GM10248 (cell line): Measurements from ENCODE around the gene ATXN7L2.

Experiments
- CTCF ChIA-PET: fragments of 300-600 bp; sonication (Branson Sonifier 250); formaldehyde crosslinking; extraction: SDS; loops from one replicate; lab custom pipeline; 2021; ENCODE audit warnings: antibody characterized with exemption; lab: Yijun Ruan, JAX
- POLR2A ChIA-PET: fragments of 350-650 bp; sonication (Branson Sonifier 250); formaldehyde crosslinking; extraction: SDS; loops from one replicate; lab custom pipeline; 2020; ENCODE audit warnings: antibody characterized with exemption; lab: Yijun Ruan, JAX
- DNase-seq: peaks from one replicate; pipeline ENCODE4 v3.0.0; 2012; ENCODE audit errors: extremely low spot score
- TF ChIP-seq, protein P1 (sequence below): IDR thresholded peaks from 2 replicates; pipeline ENCODE4 v1.5.1; 2012; ENCODE audit warnings: mild to moderate bottlenecking, low read depth; ENCODE audit errors: extremely low read depth, missing control alignments, control extremely low read depth

Gene ATXN7L2

GRCh38 chr1:109513110-109513710, 29.5 kb downstream of the ATXN7L2 start:
- ChIA-PET CTCF (interaction anchor here (19.3 to 43.8 kb wide), 2 partner anchors 18 to 21 kb away, joined by 406 to 1898 read pairs; partner anchors contain the start of genes CYB561D1 and GPR61), POLR2A (no interaction called here)
- no peak for DNase-seq
- TF ChIP-seq, protein P1, sequence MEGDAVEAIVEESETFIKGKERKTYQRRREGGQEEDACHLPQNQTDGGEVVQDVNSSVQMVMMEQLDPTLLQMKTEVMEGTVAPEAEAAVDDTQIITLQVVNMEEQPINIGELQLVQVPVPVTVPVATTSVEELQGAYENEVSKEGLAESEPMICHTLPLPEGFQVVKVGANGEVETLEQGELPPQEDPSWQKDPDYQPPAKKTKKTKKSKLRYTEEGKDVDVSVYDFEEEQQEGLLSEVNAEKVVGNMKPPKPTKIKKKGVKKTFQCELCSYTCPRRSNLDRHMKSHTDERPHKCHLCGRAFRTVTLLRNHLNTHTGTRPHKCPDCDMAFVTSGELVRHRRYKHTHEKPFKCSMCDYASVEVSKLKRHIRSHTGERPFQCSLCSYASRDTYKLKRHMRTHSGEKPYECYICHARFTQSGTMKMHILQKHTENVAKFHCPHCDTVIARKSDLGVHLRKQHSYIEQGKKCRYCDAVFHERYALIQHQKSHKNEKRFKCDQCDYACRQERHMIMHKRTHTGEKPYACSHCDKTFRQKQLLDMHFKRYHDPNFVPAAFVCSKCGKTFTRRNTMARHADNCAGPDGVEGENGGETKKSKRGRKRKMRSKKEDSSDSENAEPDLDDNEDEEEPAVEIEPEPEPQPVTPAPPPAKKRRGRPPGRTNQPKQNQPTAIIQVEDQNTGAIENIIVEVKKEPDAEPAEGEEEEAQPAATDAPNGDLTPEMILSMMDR = no peak

GRCh38 chr1:109514846-109515245, 31.1 kb downstream of the ATXN7L2 start:
- TF ChIP-seq, protein P1 = no peak
- DNase-seq = no peak
- ChIA-PET POLR2A (no interaction called here), CTCF (interaction anchor here (1.1 to 43.8 kb wide), 5 partner anchors 10 to 470 kb away, joined by 3 to 1898 read pairs (median 19); partner anchors contain the start of genes AHCYL1, CYB561D1 and GPR61)

- POLR2A ChIA-PET = no interaction called here
- DNase-seq = no peak
- TF ChIP-seq, protein P1 = no peak
- CTCF ChIA-PET = interaction anchor here (1.5 to 43.8 kb wide), 5 partner anchors 9 to 123 kb away, joined by 4 to 1898 read pairs (median 19); partner anchors contain the start of genes CYB561D1 and GPR61
These were observed 33.2 kb downstream of the ATXN7L2 start for GRCh38 chr1:109516872-109517271.

GRCh38 chr1:109517337-109517736, 33.6 kb downstream of the ATXN7L2 start:
- ChIA-PET POLR2A (no interaction called here), CTCF (interaction anchor here (19.3 to 43.8 kb wide), 2 partner anchors 17 to 22 kb away, joined by 406 to 1898 read pairs; partner anchors contain the start of genes CYB561D1 and GPR61)
- DNase-seq = no peak
- TF ChIP-seq, protein P1 = no peak

DNA sequence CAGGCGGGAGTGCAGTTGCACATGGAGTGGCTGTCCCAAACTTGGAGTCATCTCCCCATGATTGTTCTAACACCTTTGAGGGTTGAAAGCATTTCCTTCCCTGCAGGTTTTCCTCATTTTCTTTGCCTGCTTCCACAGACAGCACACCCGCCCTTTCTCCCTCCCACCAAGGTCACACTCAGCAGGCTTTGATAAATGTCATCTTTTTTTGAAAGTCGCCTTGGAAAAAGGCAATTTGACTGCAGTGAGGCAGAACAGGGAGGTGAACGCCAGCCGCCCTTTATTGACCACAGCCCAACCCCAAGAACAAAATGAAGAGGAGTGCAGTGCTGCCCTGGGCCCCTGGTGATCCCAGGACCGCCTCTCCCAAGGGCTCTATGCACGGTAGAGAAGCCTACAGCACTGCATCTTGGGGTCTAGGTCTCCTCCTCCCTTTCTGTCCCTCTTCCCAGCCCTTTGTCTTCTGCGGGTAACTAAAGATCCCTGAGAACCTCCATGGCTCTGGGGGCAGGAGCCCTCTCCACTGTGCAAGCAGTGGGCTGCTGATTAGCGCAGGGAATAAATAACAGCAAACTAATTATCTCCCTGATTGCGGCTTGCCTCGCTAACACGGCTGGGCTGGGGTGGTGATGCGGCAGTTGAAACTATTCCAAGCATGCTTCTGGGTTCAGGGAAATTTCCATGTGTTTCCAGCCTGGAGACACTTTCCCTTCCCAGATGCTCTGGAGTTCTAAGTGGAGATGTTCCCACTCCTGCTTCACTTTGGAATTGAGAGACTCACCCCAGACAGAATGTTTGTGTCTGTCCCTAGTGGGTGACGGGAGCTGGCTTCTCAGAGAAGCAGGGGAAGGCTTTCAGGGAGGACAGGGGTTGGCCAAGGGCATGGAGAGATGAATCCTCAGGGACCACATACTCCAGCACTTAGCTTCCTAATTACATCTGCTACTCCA, 37.6 kb downstream of the ATXN7L2 start:
- TF ChIP-seq, protein P1 = no peak
- ChIA-PET CTCF (interaction anchor here (0.9 to 43.8 kb wide), 8 partner anchors 11 to 26 kb away, joined by 3 to 1898 read pairs (median 22); partner anchors contain the start of genes AMIGO1, ATXN7L2, CYB561D1 and GPR61), POLR2A (no interaction called here)
- DNase-seq = no peak

DNA sequence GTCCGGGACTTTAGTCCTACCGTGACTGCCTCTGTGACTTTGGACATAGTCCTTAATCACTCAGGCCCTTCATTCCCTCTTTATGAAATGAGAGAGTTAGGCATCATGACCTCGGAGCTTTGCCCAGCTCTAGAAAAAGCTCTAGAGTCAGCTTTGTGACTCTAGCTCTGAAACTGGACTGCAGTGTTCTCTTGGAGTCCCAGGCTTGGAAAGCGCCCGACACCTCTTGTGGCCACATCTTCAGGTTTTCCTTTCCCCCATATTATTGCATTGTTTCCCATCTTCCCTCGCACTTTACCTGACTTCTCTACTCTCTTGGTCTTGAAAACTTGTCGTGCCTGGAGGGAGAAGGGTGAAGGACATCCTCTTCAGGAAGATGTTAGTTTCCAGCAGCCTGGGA, 38.3 kb downstream of the ATXN7L2 start:
- TF ChIP-seq, protein P1 = no peak
- no peak for DNase-seq
- CTCF ChIA-PET = interaction anchor here (1.8 to 26.3 kb wide), 3 partner anchors 10 to 24 kb away, joined by 7 to 1898 read pairs (median 38); partner anchors contain the start of genes AMIGO1, ATXN7L2 and CYB561D1
- POLR2A ChIA-PET = no interaction called here
